Urinary bladder (tissue), 4 donors: ENCODE results near the gene SULT4A1. TPM values are rescaled to one million over a fixed set of nuclear protein-coding genes. Genes with fewer than 3 reads are reported as not detected.

ENCODE experiments used
- DNase-seq: peaks from one replicate; pipeline ENCODE4 v3.0.0-alpha.2; 2015; ENCODE audit errors: extremely low spot score
- H3K27ac ChIP-seq: one replicate; pipeline ENCODE4 v1.5.1; 2013; ENCODE audit warnings: low read depth, mild to moderate bottlenecking, moderate library complexity
- H3K36me3 ChIP-seq: one replicate; pipeline ENCODE4 v1.6.1; 2013; ENCODE audit warnings: mild to moderate bottlenecking, moderate library complexity; ENCODE audit not compliant: insufficient read depth
- H3K4me1 ChIP-seq: one replicate; pipeline ENCODE4 v1.6.1; 2013; ENCODE audit warnings: mild to moderate bottlenecking, moderate library complexity; ENCODE audit not compliant: insufficient read depth
- H3K4me3 ChIP-seq: one replicate; pipeline ENCODE4 v1.5.1; 2013; ENCODE audit warnings: low read depth, low read length
- WGBS: extraction: QIAGEN DNeasy Blood & Tissue Kit; methylation state at CpG from one replicate; pipeline ENCODE4 v1.1.7; 2013; 5-methylcytosine and 5-hydroxymethylcytosine counted together
- polyA plus RNA-seq: library from polyadenylated mRNA; stranded (reverse); fragments of 200-250 nt; gene quantifications from one replicate; pipeline ENCODE4 v1.2.3, GENCODE V29; 2013
- small RNA-seq: library from RNA; depleted of rRNA; stranded (forward); fragments of <200 nt; gene quantifications from one replicate; pipeline ENCODE3, GENCODE V24; 2014
- total RNA-seq: library from RNA; depleted of rRNA; stranded (reverse); fragments of >200 nt; gene quantifications from one replicate; pipeline ENCODE4 v1.2.3, GENCODE V29; 2014
- donor health status: healthy with polysubstance abuse.
- donor health status: healthy.

SULT4A1 gene
- total and polyA plus RNA-seq, 2 donors, result 1.2 to 1.5 TPM

GRCh38 chr22:43789452-43789851 is 72.9 kb downstream of the SULT4A1 start:
- WGBS, result 25% methylated on average over 7 of the region's 7 CpGs
- DNase-seq, result no peak
- H3K36me3 ChIP-seq, result no peaks in the 10 kb centered on the region
- H3K4me1 ChIP-seq, result no peaks in the 10 kb centered on the region
- H3K27ac ChIP-seq, result no peak overlapping the region
- no peak overlapping the region for H3K4me3 ChIP-seq

GRCh38 chr22:43783777-43784176 is 78.5 kb downstream of the SULT4A1 start:
- H3K4me1 ChIP-seq, result no peaks in the 10 kb centered on the region
- DNase-seq, result no peak
- no peak overlapping the region for H3K27ac ChIP-seq
- H3K4me3 ChIP-seq, result no peak overlapping the region
- no peaks in the 10 kb centered on the region for H3K36me3 ChIP-seq
- WGBS, result 90% methylated on average over 2 of the region's 2 CpGs

- Histone ChIP-seq H3K4me3 (no peak overlapping the region), H3K4me1 (no peaks in the 10 kb centered on the region), H3K27ac (no peak overlapping the region), H3K36me3 (no peaks in the 10 kb centered on the region)
- no peak for DNase-seq
- WGBS, result 72% methylated on average over 3 of the region's 3 CpGs
Observed at GRCh38 chr22:43782448-43782847, 79.9 kb downstream of the SULT4A1 start.

GRCh38 chr22:43777286-43777685 is 85.0 kb downstream of the SULT4A1 start:
- WGBS, result 70% methylated on average over 4 of the region's 4 CpGs
- no peak overlapping the region for H3K4me3 ChIP-seq
- H3K27ac ChIP-seq, result no peak overlapping the region
- DNase-seq, result no peak
- H3K36me3 ChIP-seq, result no peaks in the 10 kb centered on the region
- no peaks in the 10 kb centered on the region for H3K4me1 ChIP-seq

DNA sequence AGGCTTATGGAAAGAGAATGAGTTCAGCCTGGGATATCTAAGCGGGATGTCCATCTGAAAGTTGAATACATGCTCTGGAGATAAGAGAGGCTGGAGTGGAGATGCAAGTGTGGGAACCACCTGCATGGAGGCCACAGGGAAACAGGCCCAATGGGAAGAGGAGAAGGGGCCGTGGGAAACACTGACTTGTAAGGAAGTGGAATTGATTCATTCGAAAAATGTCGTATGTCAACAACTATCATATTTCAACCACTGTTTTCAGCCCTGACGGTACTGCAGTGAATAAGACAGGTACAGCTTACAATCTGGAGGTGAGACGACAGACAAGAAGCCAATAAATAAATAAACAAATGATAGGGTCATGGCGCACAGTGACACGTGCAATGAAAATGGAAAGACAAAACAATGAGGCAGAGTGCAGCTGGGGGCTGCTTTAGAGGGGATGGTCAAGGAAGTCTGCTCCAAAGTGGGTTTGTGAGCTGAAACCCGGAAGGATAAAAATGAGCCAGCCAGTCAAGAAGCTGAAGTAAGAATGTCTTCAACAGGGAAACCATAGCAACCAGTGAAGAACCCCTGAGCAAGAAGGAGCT is 86.1 kb downstream of the SULT4A1 start:
- no peak for DNase-seq
- 79% methylated on average over 9 of the region's 9 CpGs for WGBS
- H3K4me1 ChIP-seq, result no peaks in the 10 kb centered on the region
- no peak overlapping the region for H3K27ac ChIP-seq
- no peak overlapping the region for H3K4me3 ChIP-seq
- no peaks in the 10 kb centered on the region for H3K36me3 ChIP-seq

Small RNAs within 50 kb of the gene (small RNA-seq; reads per million reads assigned to genes)
- gene HMGN2P9, result not detected

Other genes with a start within 250 kb of the SULT4A1 start
- gene EFCAB6, start 50.2 kb downstream of the SULT4A1 start, total RNA-seq, result 3.2 TPM
- 0.71 TPM for gene EFCAB6, start 50.2 kb downstream of the SULT4A1 start, polyA plus RNA-seq
- not detected for gene PNPLA5, start 29.5 kb upstream of the SULT4A1 start, total RNA-seq
- not detected for gene PNPLA5, start 29.5 kb upstream of the SULT4A1 start, polyA plus RNA-seq
- gene PNPLA3, start 61.3 kb upstream of the SULT4A1 start, total RNA-seq, result 0.37 TPM
- 0.19 TPM for gene PNPLA3, start 61.3 kb upstream of the SULT4A1 start, polyA plus RNA-seq
- gene SAMM50, start 92.9 kb upstream of the SULT4A1 start, total RNA-seq, result 27.5 TPM
- 34.3 TPM for gene SAMM50, start 92.9 kb upstream of the SULT4A1 start, polyA plus RNA-seq
- 11.2 TPM for gene PARVB, start 161.8 kb upstream of the SULT4A1 start, total RNA-seq
- 38.0 TPM for gene PARVB, start 161.8 kb upstream of the SULT4A1 start, polyA plus RNA-seq